ENCODE measurements around the gene CTTNBP2NL.
"Not testable (repeated sequence)": the region's sequence is repeated elsewhere in the genome, so short reads cannot be mapped to it uniquely, and the experiment has no call there.

The CTTNBP2NL gene

GRCh38 chr1:112444269-112444668 lies 48.3 kb downstream of the CTTNBP2NL start:
- H3K36me3 ChIP-seq (ENCODE audit: control insufficient read depth, insufficient read depth, low read length), result no peaks in the 10 kb centered on the region
- no peak overlapping the region for H3K4me3 ChIP-seq (ENCODE audit: insufficient read depth, low read depth, low read length, poor library complexity, severe bottlenecking)
- H3K27ac ChIP-seq (ENCODE audit: insufficient read depth, low read length, poor library complexity, severe bottlenecking), result no peak overlapping the region
- H3K9me3 ChIP-seq (ENCODE audit: control insufficient read depth, low read length), result no peaks in the 10 kb centered on the region
- no peak for DNase-seq
- H3K4me1 ChIP-seq (ENCODE audit: control insufficient read depth, insufficient read depth, low read length, poor library complexity, severe bottlenecking), result no peaks in the 10 kb centered on the region
- H3K27me3 ChIP-seq (replicated peaks; ENCODE audit: control insufficient read depth, insufficient read depth, low read length, poor library complexity, severe bottlenecking), result no peaks in the 10 kb centered on the region

DNA sequence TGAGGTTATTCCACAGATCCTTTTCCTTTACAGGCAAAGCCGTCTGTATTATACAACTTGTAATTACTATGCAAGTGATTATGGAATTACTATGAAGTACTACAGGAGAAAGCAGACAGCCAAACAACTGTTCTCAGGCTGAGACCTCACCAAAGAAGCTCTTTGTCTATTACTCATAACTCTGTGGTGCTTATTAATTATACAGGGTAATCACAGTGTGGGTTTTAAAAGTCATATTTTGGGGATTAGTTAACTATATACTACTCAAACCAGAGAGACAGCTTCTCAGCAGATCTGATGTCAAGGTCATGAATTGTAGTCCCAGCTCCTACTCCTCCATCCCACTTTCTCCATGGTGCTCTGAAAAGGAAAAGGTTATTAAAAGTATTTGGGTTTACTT lies 49.6 kb downstream of the CTTNBP2NL start:
- no peak for DNase-seq
- Histone ChIP-seq H3K9me3 (ENCODE audit: control insufficient read depth, low read length) (no peaks in the 10 kb centered on the region), H3K4me3 (ENCODE audit: insufficient read depth, low read depth, low read length, poor library complexity, severe bottlenecking) (no peak overlapping the region), H3K27me3 (replicated peaks; ENCODE audit: control insufficient read depth, insufficient read depth, low read length, poor library complexity, severe bottlenecking) (no peaks in the 10 kb centered on the region), H3K27ac (ENCODE audit: insufficient read depth, low read length, poor library complexity, severe bottlenecking) (no peak overlapping the region), H3K36me3 (ENCODE audit: control insufficient read depth, insufficient read depth, low read length) (no peaks in the 10 kb centered on the region), H3K4me1 (ENCODE audit: control insufficient read depth, insufficient read depth, low read length, poor library complexity, severe bottlenecking) (no peaks in the 10 kb centered on the region)

DNA sequence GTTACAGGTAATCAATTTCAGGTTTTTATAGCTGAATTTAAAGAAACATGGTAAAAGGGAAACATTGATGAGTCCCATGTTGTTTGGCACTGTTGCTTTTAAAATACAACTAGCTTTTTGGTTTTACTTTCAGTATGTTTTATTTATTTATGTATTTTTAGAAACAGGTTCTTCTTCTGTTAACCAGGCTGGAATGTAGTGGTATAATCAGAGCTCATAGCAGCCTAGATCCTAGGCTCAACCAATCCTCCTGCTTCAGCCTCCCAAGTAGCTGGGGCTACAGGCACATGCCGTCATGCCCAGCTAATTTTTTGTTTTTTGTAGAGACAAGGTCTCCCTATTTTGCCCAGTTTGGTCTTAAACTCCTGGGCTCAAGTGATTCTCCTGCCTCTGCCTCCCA lies 50.4 kb downstream of the CTTNBP2NL start:
- no peaks in the 10 kb centered on the region for H3K9me3 ChIP-seq (ENCODE audit: control insufficient read depth, low read length)
- no peak overlapping the region for H3K27ac ChIP-seq (ENCODE audit: insufficient read depth, low read length, poor library complexity, severe bottlenecking)
- H3K4me3 ChIP-seq (ENCODE audit: insufficient read depth, low read depth, low read length, poor library complexity, severe bottlenecking), result no peak overlapping the region
- H3K4me1 ChIP-seq (ENCODE audit: control insufficient read depth, insufficient read depth, low read length, poor library complexity, severe bottlenecking), result no peaks in the 10 kb centered on the region
- DNase-seq, result no peak
- no peaks in the 10 kb centered on the region for H3K27me3 ChIP-seq (replicated peaks; ENCODE audit: control insufficient read depth, insufficient read depth, low read length, poor library complexity, severe bottlenecking)
- H3K36me3 ChIP-seq (ENCODE audit: control insufficient read depth, insufficient read depth, low read length), result no peaks in the 10 kb centered on the region

DNA sequence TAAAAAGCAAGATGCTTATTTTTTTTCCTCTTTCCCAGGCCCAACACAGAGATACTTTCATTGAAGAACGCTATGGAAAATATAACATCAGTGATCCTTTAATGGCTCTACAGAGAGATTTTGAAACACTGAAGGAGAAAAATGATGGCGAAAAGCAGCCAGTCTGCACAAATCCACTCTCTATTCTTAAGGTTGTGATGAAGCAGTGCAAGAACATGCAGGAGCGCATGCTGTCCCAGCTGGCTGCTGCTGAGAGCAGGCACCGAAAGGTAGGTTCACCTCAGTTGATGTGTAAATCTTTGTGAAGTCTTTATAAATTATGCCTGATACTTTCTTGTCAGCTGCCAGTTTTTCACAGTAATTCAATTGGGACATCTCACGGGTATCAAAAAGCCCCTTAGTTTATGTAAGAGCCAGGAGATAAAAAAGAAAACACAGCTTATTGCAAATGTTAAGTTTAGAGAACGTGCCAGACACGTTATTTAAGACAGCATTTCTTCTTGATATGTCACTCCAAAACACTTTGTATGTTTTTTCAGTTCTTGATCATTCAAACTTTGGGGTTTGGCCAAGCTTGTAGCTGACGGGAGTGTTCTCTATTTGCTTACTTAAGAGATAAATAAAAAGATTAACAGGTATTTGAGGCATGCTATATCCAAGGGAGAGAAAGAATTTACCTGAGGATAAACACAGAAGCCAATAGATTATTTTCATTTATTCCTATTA lies 53.1 kb downstream of the CTTNBP2NL start:
- H3K9me3 ChIP-seq (ENCODE audit: control insufficient read depth, low read length), result no peaks in the 10 kb centered on the region
- no peak for DNase-seq
- H3K36me3 ChIP-seq (ENCODE audit: control insufficient read depth, insufficient read depth, low read length), result no peaks in the 10 kb centered on the region
- no peaks in the 10 kb centered on the region for H3K4me1 ChIP-seq (ENCODE audit: control insufficient read depth, insufficient read depth, low read length, poor library complexity, severe bottlenecking)
- H3K27ac ChIP-seq (ENCODE audit: insufficient read depth, low read length, poor library complexity, severe bottlenecking), result no peak overlapping the region
- H3K27me3 ChIP-seq (replicated peaks; ENCODE audit: control insufficient read depth, insufficient read depth, low read length, poor library complexity, severe bottlenecking), result no peaks in the 10 kb centered on the region
- no peak overlapping the region for H3K4me3 ChIP-seq (ENCODE audit: insufficient read depth, low read depth, low read length, poor library complexity, severe bottlenecking)

DNA sequence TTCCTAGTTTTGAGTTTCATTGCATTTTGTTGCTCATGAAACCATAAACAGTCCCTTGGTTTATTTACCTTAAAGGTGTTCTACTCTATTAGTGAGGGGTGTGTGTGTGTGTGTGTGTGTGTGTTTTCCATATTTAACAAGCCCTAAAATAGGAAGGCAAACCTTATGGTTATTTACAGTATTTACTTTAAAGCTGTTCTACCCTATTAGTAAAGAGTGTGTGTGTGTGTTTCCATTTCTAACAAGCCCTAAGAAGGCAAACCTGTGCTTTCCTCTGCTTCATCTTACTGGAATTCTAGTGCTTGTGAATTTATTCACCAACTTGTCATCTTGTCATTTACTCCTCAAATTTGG lies 53.6 kb downstream of the CTTNBP2NL start:
- Histone ChIP-seq H3K36me3 (ENCODE audit: control insufficient read depth, insufficient read depth, low read length) (no peaks in the 10 kb centered on the region), H3K4me1 (ENCODE audit: control insufficient read depth, insufficient read depth, low read length, poor library complexity, severe bottlenecking) (no peaks in the 10 kb centered on the region), H3K9me3 (ENCODE audit: control insufficient read depth, low read length) (no peaks in the 10 kb centered on the region), H3K27ac (ENCODE audit: insufficient read depth, low read length, poor library complexity, severe bottlenecking) (no peak overlapping the region), H3K4me3 (ENCODE audit: insufficient read depth, low read depth, low read length, poor library complexity, severe bottlenecking) (no peak overlapping the region), H3K27me3 (replicated peaks; ENCODE audit: control insufficient read depth, insufficient read depth, low read length, poor library complexity, severe bottlenecking) (no peaks in the 10 kb centered on the region)
- no peak for DNase-seq

DNA sequence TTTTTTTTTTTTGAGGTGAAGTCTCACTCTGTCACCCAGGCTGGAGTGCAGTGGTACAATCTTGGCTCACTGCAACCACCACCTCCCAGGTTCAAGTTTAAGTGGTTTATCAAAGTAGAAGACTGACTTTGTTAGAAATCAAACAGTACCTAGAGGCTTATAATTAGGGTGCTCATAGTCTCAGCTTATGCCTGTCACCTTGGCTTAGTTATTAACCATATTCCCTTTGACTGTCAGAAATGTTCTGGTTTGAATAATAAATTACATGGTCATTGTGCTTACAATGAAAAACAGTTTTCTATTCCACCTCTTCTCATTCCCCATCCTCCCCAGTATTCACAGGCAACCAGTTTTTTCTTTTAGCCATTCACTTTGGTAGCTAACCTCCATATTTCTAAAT lies 54.8 kb downstream of the CTTNBP2NL start:
- no peak overlapping the region for H3K27ac ChIP-seq (ENCODE audit: insufficient read depth, low read length, poor library complexity, severe bottlenecking)
- H3K9me3 ChIP-seq (ENCODE audit: control insufficient read depth, low read length), result no peaks in the 10 kb centered on the region
- no peak for DNase-seq
- no peaks in the 10 kb centered on the region for H3K36me3 ChIP-seq (ENCODE audit: control insufficient read depth, insufficient read depth, low read length)
- no peak overlapping the region for H3K4me3 ChIP-seq (ENCODE audit: insufficient read depth, low read depth, low read length, poor library complexity, severe bottlenecking)
- no peaks in the 10 kb centered on the region for H3K4me1 ChIP-seq (ENCODE audit: control insufficient read depth, insufficient read depth, low read length, poor library complexity, severe bottlenecking)
- H3K27me3 ChIP-seq (replicated peaks; ENCODE audit: control insufficient read depth, insufficient read depth, low read length, poor library complexity, severe bottlenecking), result no peaks in the 10 kb centered on the region

- H3K27ac ChIP-seq (ENCODE audit: insufficient read depth, low read length, poor library complexity, severe bottlenecking); H3K4me1 ChIP-seq (ENCODE audit: control insufficient read depth, insufficient read depth, low read length, poor library complexity, severe bottlenecking); H3K36me3 ChIP-seq (ENCODE audit: control insufficient read depth, insufficient read depth, low read length); H3K4me3 ChIP-seq (ENCODE audit: insufficient read depth, low read depth, low read length, poor library complexity, severe bottlenecking); H3K27me3 ChIP-seq (replicated peaks; ENCODE audit: control insufficient read depth, insufficient read depth, low read length, poor library complexity, severe bottlenecking); H3K9me3 ChIP-seq (ENCODE audit: control insufficient read depth, low read length); DNase-seq: not testable (repeated sequence)
These were observed 55.3 kb downstream of the CTTNBP2NL start for GRCh38 chr1:112451301-112451700.

DNA sequence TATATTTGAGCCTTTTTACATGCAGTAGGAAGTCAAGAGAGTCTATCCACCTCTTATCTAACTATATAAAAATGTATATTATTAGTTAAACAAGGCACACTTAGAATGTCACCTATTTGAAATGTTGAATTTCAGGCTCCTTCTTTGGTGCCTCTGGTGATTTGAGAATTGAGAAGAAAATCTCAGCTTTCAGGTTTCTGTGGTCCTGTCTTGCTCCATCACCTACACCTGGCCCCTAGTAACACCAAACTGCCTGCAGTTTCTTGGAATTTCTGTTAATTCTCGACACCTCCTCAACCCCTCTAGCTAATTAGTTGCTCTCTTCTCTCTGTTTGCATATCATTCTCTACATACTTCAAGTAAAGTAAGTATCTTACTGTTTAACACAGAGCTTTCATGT lies 57.9 kb downstream of the CTTNBP2NL start:
- Histone ChIP-seq H3K9me3 (ENCODE audit: control insufficient read depth, low read length) (no peaks in the 10 kb centered on the region), H3K4me1 (ENCODE audit: control insufficient read depth, insufficient read depth, low read length, poor library complexity, severe bottlenecking) (no peaks in the 10 kb centered on the region), H3K36me3 (ENCODE audit: control insufficient read depth, insufficient read depth, low read length) (no peaks in the 10 kb centered on the region), H3K4me3 (ENCODE audit: insufficient read depth, low read depth, low read length, poor library complexity, severe bottlenecking) (no peak overlapping the region), H3K27me3 (replicated peaks; ENCODE audit: control insufficient read depth, insufficient read depth, low read length, poor library complexity, severe bottlenecking) (no peaks in the 10 kb centered on the region), H3K27ac (ENCODE audit: insufficient read depth, low read length, poor library complexity, severe bottlenecking) (no peak overlapping the region)
- no peak for DNase-seq

DNA sequence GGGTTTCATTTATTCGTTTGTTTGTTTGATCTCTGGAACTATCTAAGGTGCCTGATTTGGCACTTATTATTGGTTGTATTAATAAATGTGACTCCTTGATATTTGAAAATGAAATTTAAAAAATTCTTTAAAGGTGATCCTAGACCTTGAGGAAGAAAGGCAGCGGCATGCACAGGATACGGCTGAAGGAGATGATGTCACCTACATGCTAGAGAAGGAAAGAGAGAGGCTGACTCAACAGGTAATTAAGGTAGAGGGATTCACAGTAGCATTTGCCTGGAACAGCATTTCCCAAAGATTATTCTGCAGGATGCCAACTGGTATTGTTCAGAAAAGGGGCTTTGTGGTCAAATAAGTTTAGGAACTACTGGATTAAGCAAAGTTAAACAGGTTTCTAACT lies 58.3 kb downstream of the CTTNBP2NL start:
- Histone ChIP-seq H3K36me3 (ENCODE audit: control insufficient read depth, insufficient read depth, low read length) (no peaks in the 10 kb centered on the region), H3K27me3 (replicated peaks; ENCODE audit: control insufficient read depth, insufficient read depth, low read length, poor library complexity, severe bottlenecking) (no peaks in the 10 kb centered on the region), H3K4me3 (ENCODE audit: insufficient read depth, low read depth, low read length, poor library complexity, severe bottlenecking) (no peak overlapping the region), H3K4me1 (ENCODE audit: control insufficient read depth, insufficient read depth, low read length, poor library complexity, severe bottlenecking) (no peaks in the 10 kb centered on the region), H3K27ac (ENCODE audit: insufficient read depth, low read length, poor library complexity, severe bottlenecking) (no peak overlapping the region), H3K9me3 (ENCODE audit: control insufficient read depth, low read length) (no peaks in the 10 kb centered on the region)
- no peak for DNase-seq

DNA sequence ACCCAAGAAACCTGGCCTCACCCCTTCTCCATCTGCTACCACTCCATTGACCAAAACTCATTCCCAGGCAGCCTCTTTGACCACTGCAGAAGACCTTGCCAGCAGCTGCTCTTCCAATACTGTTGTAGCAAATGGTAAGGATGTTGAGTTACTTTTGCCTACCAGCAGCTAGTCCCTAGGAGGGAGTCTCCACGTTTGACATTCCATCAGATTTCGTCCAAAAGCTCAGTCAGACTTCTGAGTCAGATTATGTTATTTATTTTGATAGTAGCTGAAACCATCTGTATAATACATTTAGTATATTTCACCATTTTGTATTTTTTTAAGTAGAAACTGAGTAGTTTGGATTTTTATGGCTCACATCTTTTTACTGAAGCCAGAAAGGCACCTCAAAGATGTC lies 61.2 kb downstream of the CTTNBP2NL start:
- H3K4me3 ChIP-seq (ENCODE audit: insufficient read depth, low read depth, low read length, poor library complexity, severe bottlenecking), result no peak overlapping the region
- H3K9me3 ChIP-seq (ENCODE audit: control insufficient read depth, low read length), result no peaks in the 10 kb centered on the region
- no peak overlapping the region for H3K27ac ChIP-seq (ENCODE audit: insufficient read depth, low read length, poor library complexity, severe bottlenecking)
- H3K27me3 ChIP-seq (replicated peaks; ENCODE audit: control insufficient read depth, insufficient read depth, low read length, poor library complexity, severe bottlenecking), result no peaks in the 10 kb centered on the region
- H3K4me1 ChIP-seq (ENCODE audit: control insufficient read depth, insufficient read depth, low read length, poor library complexity, severe bottlenecking), result no peaks in the 10 kb centered on the region
- H3K36me3 ChIP-seq (ENCODE audit: control insufficient read depth, insufficient read depth, low read length), result no peaks in the 10 kb centered on the region
- no peak for DNase-seq

Data from effector memory CD4-positive, alpha-beta T cell (primary cell).